GM12878 (cell line): ENCODE data around the gene TMEM150B. TPM values are rescaled to one million over a fixed set of nuclear protein-coding genes. Genes with fewer than 3 reads are reported as not detected.

Source experiments
- ATAC-seq: fragments of 200-7000 bp; cut with Tn5 transposase; 3 replicates; pipeline ENCODE4 v1.9.1; 2020; ENCODE audit warnings: mild to moderate bottlenecking, moderate library complexity
- BruUV-seq: library from RNA; stranded (reverse); fragments of 400-500 nt; replicated peaks from 2 replicates; lab custom pipeline; 2021; lab: Mats Ljungman, UMichigan
- CTCF ChIA-PET: fragments of 300-600 bp; sonication (Branson Sonifier 250); formaldehyde crosslinking; extraction: SDS; loops from one replicate; lab custom pipeline; 2021; ENCODE audit warnings: inconsistent platforms; lab: Yijun Ruan, JAX
- POLR2A ChIA-PET: fragments of 350-600 bp; formaldehyde crosslinking; extraction: SDS; loops from one replicate; lab custom pipeline; 2021; ENCODE audit warnings: inconsistent platforms; lab: Charles Lee
- RAD21 ChIA-PET: fragments of 300-600 bp; sonication (Branson Sonifier 250); formaldehyde crosslinking; loops from one replicate; lab custom pipeline; 2023; ENCODE audit warnings: antibody characterized with exemption; ENCODE audit not compliant: unreplicated experiment; lab: Charles Lee
- SMC1A ChIA-PET: fragments of 300-600 bp; sonication (Branson Sonifier 250); formaldehyde crosslinking; loops from one replicate; lab custom pipeline; 2023; ENCODE audit not compliant: unreplicated experiment, uncharacterized antibody; lab: Charles Lee
- DNase-seq: peaks from one replicate; pipeline ENCODE4 v3.0.0-alpha.2; 2011; ENCODE audit warnings: low read depth, low spot score
- FAIRE-seq: peaks from 3 replicates; lab custom pipeline; 2011; peaks lifted over from hg19 to GRCh38; lab: Jason Lieb, UNC
- H2AFZ ChIP-seq: 2 replicates; pipeline ENCODE4 v1.6.0; 2011; ENCODE audit warnings: low read depth, low read length, control low read depth; ENCODE audit not compliant: control insufficient read depth
- H3K27ac ChIP-seq: 2 replicates; pipeline ENCODE4 v1.5.1; 2011; ENCODE audit warnings: control low read depth; ENCODE audit not compliant: control insufficient read depth, insufficient read depth
- H3K27me3 ChIP-seq, 2 experiments: replicated peaks in 1 of 2; 2 replicates each; pipeline versions ENCODE4 v1.6.0 to v1.6.1; 2011; ENCODE audit warnings: low read length in 1 of 2; ENCODE audit not compliant: control insufficient read depth in 2 of 2, insufficient read depth in 2 of 2
- H3K36me3 ChIP-seq, 2 experiments: 2 replicates each; pipeline ENCODE4 v1.5.1; 2011; ENCODE audit warnings: low read length in 1 of 2; ENCODE audit not compliant: control insufficient read depth in 2 of 2, insufficient read depth in 2 of 2
- H3K4me1 ChIP-seq: 2 replicates; pipeline ENCODE4 v1.6.1; 2011; ENCODE audit warnings: mild to moderate bottlenecking, low read length, moderate library complexity, mixed read lengths; ENCODE audit not compliant: control insufficient read depth, insufficient read depth
- H3K4me2 ChIP-seq: 2 replicates; pipeline ENCODE4 v1.6.0; 2011; ENCODE audit warnings: control low read depth; ENCODE audit not compliant: control insufficient read depth, insufficient read depth
- H3K4me3 ChIP-seq: fragments of 200-600 bp; sonication (generic); 2 replicates; pipeline ENCODE4 v1.5.1; 2016
- H3K79me2 ChIP-seq: 2 replicates; pipeline ENCODE4 v1.6.0; 2011; ENCODE audit warnings: low read length; ENCODE audit not compliant: control insufficient read depth, insufficient read depth
- H3K9ac ChIP-seq: 2 replicates; pipeline ENCODE4 v1.8.0; 2011; ENCODE audit warnings: low read length, control low read depth, mixed read lengths; ENCODE audit not compliant: control insufficient read depth, insufficient read depth
- H3K9me3 ChIP-seq: replicated peaks from 3 replicates; pipeline ENCODE4 v1.5.1; 2011; ENCODE audit warnings: mild to moderate bottlenecking, low read length; ENCODE audit not compliant: control insufficient read depth, insufficient read depth
- H4K20me1 ChIP-seq: 2 replicates; pipeline ENCODE4 v1.6.0; 2011; ENCODE audit not compliant: control insufficient read depth, insufficient read depth
- ASH2L ChIP-seq: fragments of 300-600, 200-600 bp; sonication (generic); IDR thresholded peaks from 2 replicates; pipeline ENCODE4 v1.6.1; 2017; ENCODE audit warnings: low read depth, mild to moderate bottlenecking, borderline replicate concordance
- CEBPB ChIP-seq, 2 experiments: fragments of 150-350 bp in 1 of 2; IDR thresholded peaks; 2 replicates each; pipeline ENCODE4 v1.6.1; 2012 to 2014; ENCODE audit warnings: low read depth in 2 of 2, low read length in 2 of 2, borderline replicate concordance in 1 of 2, inconsistent platforms in 1 of 2
- DPF2 ChIP-seq: fragments of 450-650 bp; IDR thresholded peaks from 2 replicates; pipeline ENCODE4 v1.6.1; 2017; ENCODE audit warnings: mild to moderate bottlenecking
- HDGF ChIP-seq: fragments of 450-650 bp; IDR thresholded peaks from 2 replicates; pipeline ENCODE4 v1.6.1; 2016; ENCODE audit warnings: antibody characterized with exemption
- MTA3 ChIP-seq: IDR thresholded peaks from 2 replicates; pipeline ENCODE4 v1.6.1; 2012; ENCODE audit warnings: low read length, inconsistent platforms, borderline replicate concordance
- NBN ChIP-seq: fragments of 450-650 bp; IDR thresholded peaks from 2 replicates; pipeline ENCODE4 v1.6.1; 2016
- NFIC ChIP-seq: IDR thresholded peaks from 2 replicates; pipeline ENCODE4 v1.6.1; 2012; ENCODE audit warnings: low read depth, mild to moderate bottlenecking, inconsistent platforms, low read length, moderate library complexity
- NFXL1 ChIP-seq: fragments of 450-650 bp; IDR thresholded peaks from 2 replicates; pipeline ENCODE4 v1.6.1; 2017; ENCODE audit warnings: antibody characterized with exemption, mild to moderate bottlenecking, borderline replicate concordance
- NR2C1 ChIP-seq: fragments of 450-650 bp; IDR thresholded peaks from 2 replicates; pipeline ENCODE4 v1.6.1; 2017; ENCODE audit warnings: antibody characterized with exemption, mild to moderate bottlenecking, moderate library complexity
- NR2C2 ChIP-seq: IDR thresholded peaks from 2 replicates; pipeline ENCODE4 v1.6.1; 2011; ENCODE audit warnings: borderline replicate concordance, low read depth; ENCODE audit not compliant: control insufficient read depth, insufficient read length
- RAD51 ChIP-seq: fragments of 450-650 bp; IDR thresholded peaks from 2 replicates; pipeline ENCODE4 v1.6.1; 2016; ENCODE audit warnings: moderate library complexity, mild to moderate bottlenecking, inconsistent platforms
- SPI1 ChIP-seq: IDR thresholded peaks from 2 replicates; pipeline ENCODE4 v1.6.1; 2011; ENCODE audit warnings: low read depth, mild to moderate bottlenecking, low read length, moderate library complexity, borderline replicate concordance; ENCODE audit not compliant: insufficient read depth
- ZNF207 ChIP-seq: fragments of 450-650 bp; IDR thresholded peaks from 2 replicates; pipeline ENCODE4 v1.6.1; 2014; ENCODE audit warnings: antibody characterized with exemption, mild to moderate bottlenecking, borderline replicate concordance
- WGBS: methylation state at CpG from one replicate; pipeline ENCODE4 v1.1.6; 2016; ENCODE audit warnings: low lambda C conversion rate; ENCODE audit not compliant: insufficient replicate concordance, insufficient coverage; ENCODE audit errors: missing lambda C conversion rate; 5-methylcytosine and 5-hydroxymethylcytosine counted together
- in situ Hi-C: fragments of 300-500 bp; cut with MboI; formaldehyde crosslinking; loops from 9 replicates; pipeline ENCODE4 v1.14.3; 2018; ENCODE audit warnings: mixed read lengths
- intact Hi-C: fragments of 100-400 bp; cut with micrococcal nuclease; formaldehyde crosslinking; loops from one replicate; pipeline ENCODE4 v1.14.2; 2022; ENCODE audit not compliant: unreplicated experiment
- polyA plus RNA-seq, 11 experiments: library from polyadenylated mRNA; depleted of rRNA in 4 of 11; unstranded in 6 of 11; stranded (reverse) in 5 of 11; fragments of >200 nt; fragmentation: Nextera tagmentation in 4 of 11; fragmentation: Illumina TruSeq in 1 of 11; extraction: Ambion mirVana in 4 of 11; extraction: Trizol in 1 of 11; gene quantifications; 1 replicate in 1 of 11; 2 replicates in 10 of 11; pipeline versions ENCODE4 v1.2.1 to v1.2.3, GENCODE V29; 2011 to 2016; ENCODE audit warnings: inconsistent platforms in 2 of 11, missing spikeins in 2 of 11, low read depth in 1 of 11
- total RNA-seq, 4 experiments: library from RNA; depleted of rRNA in 3 of 4; stranded (reverse); fragments of >200 nt in 3 of 4; fragmentation: Illumina TruSeq in 1 of 4; extraction: Trizol in 1 of 4; gene quantifications; 2 replicates each; pipeline versions ENCODE4 v1.2.1 to v1.2.3, GENCODE V29; 2013 to 2021
- TF ChIP-seq, protein P1 (sequence below): fragments of 450-650 bp; IDR thresholded peaks from 2 replicates; pipeline ENCODE4 v1.6.1; 2018; ENCODE audit warnings: mild to moderate bottlenecking, low read depth, moderate library complexity; ENCODE audit not compliant: partially characterized antibody
- TF ChIP-seq, protein P2 (sequence below): IDR thresholded peaks from 2 replicates; pipeline ENCODE4 v1.6.1; 2012; ENCODE audit warnings: mild to moderate bottlenecking, low read depth, low read length

TMEM150B gene
- total and polyA plus RNA-seq, 10 of the 15 experiments (the other 5 are each of a cell fraction or from before 2014, with no cell fraction given) = 0.09 to 0.23 (median 0.18) TPM; not detected in 6

DNA sequence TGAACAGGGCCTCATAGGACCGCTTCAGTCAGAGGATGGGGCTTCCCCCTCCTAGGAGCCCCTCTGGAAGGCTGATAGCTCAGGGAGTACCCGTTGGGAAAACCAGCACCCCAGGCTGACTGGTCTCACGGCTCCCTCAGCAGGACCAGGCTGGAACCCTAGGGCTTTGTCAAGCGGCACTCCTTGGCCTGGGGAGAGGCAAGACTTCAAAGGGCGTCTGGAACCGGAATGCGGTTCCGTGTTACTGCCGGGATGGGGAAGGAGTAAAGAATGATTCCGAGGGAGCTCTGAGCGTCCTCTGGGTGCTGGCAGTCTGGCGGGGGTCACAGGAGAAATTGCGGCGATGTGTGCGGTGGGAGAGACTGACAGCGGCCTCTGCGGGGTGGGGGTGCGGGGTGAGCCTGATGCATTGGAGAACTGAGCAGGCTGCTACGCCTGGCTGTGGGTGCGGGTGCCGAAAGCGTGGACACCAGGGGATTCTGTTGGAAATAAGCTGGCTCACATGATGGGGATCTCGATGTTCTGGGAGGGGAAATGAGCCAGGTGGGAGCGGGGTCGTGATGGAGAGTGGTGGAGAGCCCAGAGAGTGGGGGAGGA lies 27.5 kb upstream of the TMEM150B start:
- ATAC-seq (no peak), DNase-seq (no peak)
- no peaks in the 10 kb centered on the region for H3K36me3 ChIP-seq
- no peaks in the 10 kb centered on the region for H3K79me2 ChIP-seq
- POLR2A ChIA-PET = no interaction called here
- TF ChIP-seq, protein P1, sequence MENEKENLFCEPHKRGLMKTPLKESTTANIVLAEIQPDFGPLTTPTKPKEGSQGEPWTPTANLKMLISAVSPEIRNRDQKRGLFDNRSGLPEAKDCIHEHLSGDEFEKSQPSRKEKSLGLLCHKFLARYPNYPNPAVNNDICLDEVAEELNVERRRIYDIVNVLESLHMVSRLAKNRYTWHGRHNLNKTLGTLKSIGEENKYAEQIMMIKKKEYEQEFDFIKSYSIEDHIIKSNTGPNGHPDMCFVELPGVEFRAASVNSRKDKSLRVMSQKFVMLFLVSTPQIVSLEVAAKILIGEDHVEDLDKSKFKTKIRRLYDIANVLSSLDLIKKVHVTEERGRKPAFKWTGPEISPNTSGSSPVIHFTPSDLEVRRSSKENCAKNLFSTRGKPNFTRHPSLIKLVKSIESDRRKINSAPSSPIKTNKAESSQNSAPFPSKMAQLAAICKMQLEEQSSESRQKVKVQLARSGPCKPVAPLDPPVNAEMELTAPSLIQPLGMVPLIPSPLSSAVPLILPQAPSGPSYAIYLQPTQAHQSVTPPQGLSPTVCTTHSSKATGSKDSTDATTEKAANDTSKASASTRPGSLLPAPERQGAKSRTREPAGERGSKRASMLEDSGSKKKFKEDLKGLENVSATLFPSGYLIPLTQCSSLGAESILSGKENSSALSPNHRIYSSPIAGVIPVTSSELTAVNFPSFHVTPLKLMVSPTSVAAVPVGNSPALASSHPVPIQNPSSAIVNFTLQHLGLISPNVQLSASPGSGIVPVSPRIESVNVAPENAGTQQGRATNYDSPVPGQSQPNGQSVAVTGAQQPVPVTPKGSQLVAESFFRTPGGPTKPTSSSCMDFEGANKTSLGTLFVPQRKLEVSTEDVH = no peak
- no peak for TF ChIP-seq CEBPB (IDR thresholded peaks at IDR 0.05; ENCODE audit: borderline replicate concordance in 1 of 2, low read depth in 2 of 2, low read length in 2 of 2)
- no peak for TF ChIP-seq DPF2
- no peak for TF ChIP-seq NFIC
- no peak for TF ChIP-seq RAD51
- no peak for TF ChIP-seq NR2C1
- TF ChIP-seq NBN = no peak
- TF ChIP-seq, protein P2, sequence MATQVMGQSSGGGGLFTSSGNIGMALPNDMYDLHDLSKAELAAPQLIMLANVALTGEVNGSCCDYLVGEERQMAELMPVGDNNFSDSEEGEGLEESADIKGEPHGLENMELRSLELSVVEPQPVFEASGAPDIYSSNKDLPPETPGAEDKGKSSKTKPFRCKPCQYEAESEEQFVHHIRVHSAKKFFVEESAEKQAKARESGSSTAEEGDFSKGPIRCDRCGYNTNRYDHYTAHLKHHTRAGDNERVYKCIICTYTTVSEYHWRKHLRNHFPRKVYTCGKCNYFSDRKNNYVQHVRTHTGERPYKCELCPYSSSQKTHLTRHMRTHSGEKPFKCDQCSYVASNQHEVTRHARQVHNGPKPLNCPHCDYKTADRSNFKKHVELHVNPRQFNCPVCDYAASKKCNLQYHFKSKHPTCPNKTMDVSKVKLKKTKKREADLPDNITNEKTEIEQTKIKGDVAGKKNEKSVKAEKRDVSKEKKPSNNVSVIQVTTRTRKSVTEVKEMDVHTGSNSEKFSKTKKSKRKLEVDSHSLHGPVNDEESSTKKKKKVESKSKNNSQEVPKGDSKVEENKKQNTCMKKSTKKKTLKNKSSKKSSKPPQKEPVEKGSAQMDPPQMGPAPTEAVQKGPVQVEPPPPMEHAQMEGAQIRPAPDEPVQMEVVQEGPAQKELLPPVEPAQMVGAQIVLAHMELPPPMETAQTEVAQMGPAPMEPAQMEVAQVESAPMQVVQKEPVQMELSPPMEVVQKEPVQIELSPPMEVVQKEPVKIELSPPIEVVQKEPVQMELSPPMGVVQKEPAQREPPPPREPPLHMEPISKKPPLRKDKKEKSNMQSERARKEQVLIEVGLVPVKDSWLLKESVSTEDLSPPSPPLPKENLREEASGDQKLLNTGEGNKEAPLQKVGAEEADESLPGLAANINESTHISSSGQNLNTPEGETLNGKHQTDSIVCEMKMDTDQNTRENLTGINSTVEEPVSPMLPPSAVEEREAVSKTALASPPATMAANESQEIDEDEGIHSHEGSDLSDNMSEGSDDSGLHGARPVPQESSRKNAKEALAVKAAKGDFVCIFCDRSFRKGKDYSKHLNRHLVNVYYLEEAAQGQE = no peak
- TF ChIP-seq SPI1 = no peak
- no peak for TF ChIP-seq HDGF
- no peak for TF ChIP-seq NR2C2
- no peak for TF ChIP-seq ZNF207
- no peak for TF ChIP-seq MTA3
- TF ChIP-seq ASH2L = no peak
- TF ChIP-seq NFXL1 = no peak
- TF ChIP-seq, all 136 proteins: peak for 0
- no peak overlapping the region for H2AFZ ChIP-seq
- BruUV-seq = no TSS peak
- H4K20me1 ChIP-seq = no peaks in the 10 kb centered on the region; the same call in 1 of the 2 replicates
- H3K27ac ChIP-seq = no peak overlapping the region
- intact Hi-C loops (no loop called here), in situ Hi-C loops (no loop called here)
- WGBS = 55% methylated on average over 21 of the region's 25 CpGs
- CTCF ChIA-PET = no interaction called here
- RAD21 ChIA-PET = no interaction called here
- no peak overlapping the region for H3K4me3 ChIP-seq
- FAIRE-seq = no peak
- no peaks in the 10 kb centered on the region; the same call in 1 of the 2 replicates for H3K4me1 ChIP-seq
- H3K9me3 ChIP-seq = no peaks in the 10 kb centered on the region
- H3K9ac ChIP-seq = no peak overlapping the region
- peaks cover 4 to 13% of the 10 kb centered on the region in 2 experiments; a peak in 3 of 4 replicates for H3K27me3 ChIP-seq
- no peak overlapping the region for H3K4me2 ChIP-seq
- SMC1A ChIA-PET = interaction anchor here (1.1 kb wide), 1 partner anchor 13 kb away, joined by 3 read pairs; the partner anchor contains the start of gene KMT5C
